Left lung (tissue), 10 donors: ENCODE data around the gene EDNRB. TPM values are rescaled to one million over a fixed set of nuclear protein-coding genes. Genes with fewer than 3 reads are reported as not detected.
A peak's percentile ranks its signal among the peaks of the same experiment; 100 is the strongest.

ENCODE experiments used
- ATAC-seq: fragments of 200-7000 bp; cut with Tn5 transposase; one replicate; pipeline ENCODE4 v1.9.1; 2020; ENCODE audit warnings: moderate library complexity
- DNase-seq, 4 donors: peaks; one replicate each; pipeline ENCODE4 v3.0.0-alpha.2; 2013 to 2020
- H3K27ac ChIP-seq, 2 donors: fragments of 200-600 bp; sonication (generic) in 1 of 2; one replicate each; pipeline versions ENCODE4 v1.5.0 to v1.8.0; 2020 to 2021
- H3K27me3 ChIP-seq, 2 donors: fragments of 200-600 bp; sonication (generic) in 1 of 2; one replicate each; pipeline versions ENCODE4 v1.5.0 to v1.8.0; 2020 to 2021
- H3K36me3 ChIP-seq, 2 donors: fragments of 200-600 bp; sonication (generic) in 1 of 2; one replicate each; pipeline versions ENCODE4 v1.5.0 to v1.8.0; 2020 to 2021
- H3K4me1 ChIP-seq, 2 donors: fragments of 200-600 bp; one replicate each; pipeline ENCODE4 v1.8.0; 2021
- H3K4me3 ChIP-seq, 2 donors: fragments of 200-600 bp; sonication (generic) in 1 of 2; one replicate each; pipeline versions ENCODE4 v1.5.0 to v1.8.0; 2020 to 2021; ENCODE audit warnings: mild to moderate bottlenecking in 1 of 2
- H3K9me3 ChIP-seq, 2 donors: fragments of 200-600 bp; sonication (generic) in 1 of 2; one replicate each; pipeline versions ENCODE4 v1.5.0 to v1.8.0; 2020 to 2021
- intact Hi-C, 2 donors: fragments of 100-400 bp; cut with DNase I; formaldehyde crosslinking; loops; one replicate each; pipeline versions ENCODE4 v1.11.2 to v1.14.2; 2022
- polyA plus RNA-seq, 6 donors: library from polyadenylated mRNA; unstranded; fragments of 120-200 nt; gene quantifications; one replicate each; pipeline ENCODE4 v1.2.1, GENCODE V29; 2013; ENCODE audit not compliant: insufficient read length in 6 of 6
- total RNA-seq, 2 donors: library from RNA; stranded (reverse); fragmentation: NEBNext Ultra II Directional; extraction: Animal tissue kit (Norgen Biotek cat#: 25700); gene quantifications; one replicate each; pipeline ENCODE4 v1.2.1, GENCODE V29; 2021
- TF ChIP-seq, protein P1 (sequence below), 2 donors: fragments of 200-600 bp; sonication (generic) in 1 of 2; IDR thresholded peaks; one replicate each; pipeline versions ENCODE4 v1.5.0 to v1.8.0; 2021; ENCODE audit warnings: antibody characterized with exemption in 2 of 2
- donor health status: DM: no; HTN: yes; CAD: no.
- donor health status: DM: no; HTN: no; CAD: no.

Gene EDNRB
- total and polyA plus RNA-seq, 8 donors = 58.4 to 142 (median 112) TPM

GRCh38 chr13:77902319-77902963 lies 16.2 kb downstream of the EDNRB start:
- ATAC-seq (no peak), DNase-seq (no peak)
- Histone ChIP-seq H3K27ac (no peak overlapping the region), H3K9me3 (peaks cover 0 to 15% of the 10 kb centered on the region in 2 donors), H3K4me3 (no peak overlapping the region), H3K27me3 (no peaks in the 10 kb centered on the region), H3K36me3 (peaks cover 0 to 28% of the 10 kb centered on the region in 2 donors), H3K4me1 (peaks cover 0 to 5% of the 10 kb centered on the region in 2 donors)
- intact Hi-C loops = no loop called here
- TF ChIP-seq, protein P1, sequence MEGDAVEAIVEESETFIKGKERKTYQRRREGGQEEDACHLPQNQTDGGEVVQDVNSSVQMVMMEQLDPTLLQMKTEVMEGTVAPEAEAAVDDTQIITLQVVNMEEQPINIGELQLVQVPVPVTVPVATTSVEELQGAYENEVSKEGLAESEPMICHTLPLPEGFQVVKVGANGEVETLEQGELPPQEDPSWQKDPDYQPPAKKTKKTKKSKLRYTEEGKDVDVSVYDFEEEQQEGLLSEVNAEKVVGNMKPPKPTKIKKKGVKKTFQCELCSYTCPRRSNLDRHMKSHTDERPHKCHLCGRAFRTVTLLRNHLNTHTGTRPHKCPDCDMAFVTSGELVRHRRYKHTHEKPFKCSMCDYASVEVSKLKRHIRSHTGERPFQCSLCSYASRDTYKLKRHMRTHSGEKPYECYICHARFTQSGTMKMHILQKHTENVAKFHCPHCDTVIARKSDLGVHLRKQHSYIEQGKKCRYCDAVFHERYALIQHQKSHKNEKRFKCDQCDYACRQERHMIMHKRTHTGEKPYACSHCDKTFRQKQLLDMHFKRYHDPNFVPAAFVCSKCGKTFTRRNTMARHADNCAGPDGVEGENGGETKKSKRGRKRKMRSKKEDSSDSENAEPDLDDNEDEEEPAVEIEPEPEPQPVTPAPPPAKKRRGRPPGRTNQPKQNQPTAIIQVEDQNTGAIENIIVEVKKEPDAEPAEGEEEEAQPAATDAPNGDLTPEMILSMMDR (IDR thresholded peaks at IDR 0.05) = no peak

- ATAC-seq = peak; percentile 64
- TF ChIP-seq, protein P1 (IDR thresholded peaks at IDR 0.05) = no peak
- peaks cover 5 to 13% of the 10 kb centered on the region in 2 donors for H3K4me1 ChIP-seq
- no peak for DNase-seq
- no peak overlapping the region for H3K4me3 ChIP-seq
- intact Hi-C loops = no loop called here
- peak overlapping the region; percentile 14 to 47 for H3K27ac ChIP-seq
- no peaks in the 10 kb centered on the region for H3K27me3 ChIP-seq
- H3K9me3 ChIP-seq = peaks cover 0 to 7% of the 10 kb centered on the region in 2 donors
- peaks cover 0 to 22% of the 10 kb centered on the region in 2 donors for H3K36me3 ChIP-seq
Measured at GRCh38 chr13:77898097-77898496, 20.5 kb downstream of the EDNRB start.

DNA sequence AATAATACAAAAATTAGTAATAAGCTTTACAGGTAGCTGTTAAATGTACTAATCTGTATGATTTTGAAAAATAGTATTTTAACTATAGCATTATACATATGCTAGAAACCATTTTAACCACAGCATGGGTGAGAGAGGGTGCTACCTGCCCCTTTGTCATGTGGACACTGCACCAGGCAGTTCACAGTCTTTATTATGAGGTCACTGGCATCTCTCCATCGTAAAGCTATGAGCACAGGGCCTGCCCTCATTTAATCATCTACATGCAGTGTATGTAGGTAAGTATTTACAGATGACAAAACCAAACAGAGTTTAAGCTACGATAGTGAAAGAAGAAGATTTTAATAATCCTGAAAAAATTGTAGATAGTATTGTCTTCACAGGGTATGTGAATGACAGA lies 21.7 kb downstream of the EDNRB start:
- peak overlapping the region; percentile 27 to 47 for H3K27ac ChIP-seq
- H3K9me3 ChIP-seq = no peaks in the 10 kb centered on the region
- H3K36me3 ChIP-seq = peaks cover 0 to 13% of the 10 kb centered on the region in 2 donors
- no peak for DNase-seq
- ATAC-seq = peak; percentile 33
- intact Hi-C loops = no loop called here
- no peak overlapping the region for H3K4me3 ChIP-seq
- TF ChIP-seq, protein P1 (IDR thresholded peaks at IDR 0.05) = no peak
- H3K4me1 ChIP-seq = peaks cover 5 to 13% of the 10 kb centered on the region in 2 donors
- no peaks in the 10 kb centered on the region for H3K27me3 ChIP-seq

GRCh38 chr13:77896536-77896935 lies 22.1 kb downstream of the EDNRB start:
- TF ChIP-seq, protein P1 (IDR thresholded peaks at IDR 0.05) = no peak
- intact Hi-C loops = no loop called here

GRCh38 chr13:77894743-77895142 lies 23.9 kb downstream of the EDNRB start:
- intact Hi-C loops = no loop called here
- no peaks in the 10 kb centered on the region for H3K9me3 ChIP-seq
- H3K27me3 ChIP-seq = no peaks in the 10 kb centered on the region
- peaks cover 5 to 13% of the 10 kb centered on the region in 2 donors for H3K4me1 ChIP-seq
- TF ChIP-seq, protein P1 (IDR thresholded peaks at IDR 0.05) = no peak
- ATAC-seq (no peak), DNase-seq (no peak)
- H3K4me3 ChIP-seq = no peak overlapping the region
- no peak overlapping the region for H3K27ac ChIP-seq
- peaks cover 0 to under 1% of the 10 kb centered on the region in 2 donors for H3K36me3 ChIP-seq

More at GRCh38 chr13:77896536-77896935, 22.1 kb downstream of the EDNRB start:
- peaks cover 0 to 10% of the 10 kb centered on the region in 2 donors for H3K36me3 ChIP-seq
- H3K27ac ChIP-seq = peak overlapping the region; percentile 27 to 47
- ATAC-seq (no peak), DNase-seq (peak in 1 of 4 donors; percentile 61)
- no peaks in the 10 kb centered on the region for H3K27me3 ChIP-seq
- H3K9me3 ChIP-seq = no peaks in the 10 kb centered on the region
- no peak overlapping the region for H3K4me3 ChIP-seq
- peaks cover 5 to 13% of the 10 kb centered on the region in 2 donors for H3K4me1 ChIP-seq
